ENCODE results near the gene GAPDHS.
A peak's percentile ranks its signal among the peaks of the same experiment; 100 is the strongest.

The GAPDHS gene

DNA sequence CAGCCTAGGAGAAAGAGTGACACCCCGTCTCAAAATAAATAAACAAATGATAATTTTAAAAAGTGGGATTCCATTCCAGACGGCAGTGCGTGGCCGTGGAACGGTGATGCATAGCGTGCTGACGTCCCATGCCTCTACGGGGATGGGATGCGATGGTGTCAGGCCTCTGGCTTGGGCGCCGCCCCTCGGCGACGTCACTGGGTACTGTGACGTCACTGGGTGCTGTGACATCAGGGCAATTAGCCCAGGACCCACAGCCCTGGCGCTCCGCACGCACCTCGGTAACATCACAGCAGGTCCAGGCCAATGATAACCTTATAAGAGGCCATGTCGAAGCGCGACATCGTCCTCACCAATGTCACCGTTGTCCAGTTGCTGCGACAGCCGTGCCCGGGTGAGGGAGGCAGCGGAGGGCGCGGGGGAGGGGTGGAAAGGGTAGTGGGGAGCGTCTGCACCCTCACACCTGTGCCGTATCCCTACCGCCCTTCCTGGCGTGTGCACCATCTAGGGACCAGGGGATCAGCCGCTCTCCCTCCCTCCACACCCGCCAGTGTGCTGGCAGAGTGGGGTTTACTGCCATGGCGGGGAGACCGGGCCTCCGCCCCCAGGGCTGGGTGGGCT is at the start of gene GAPDHS:
TSS of gene GAPDHS (plus strand) at position 256 of the 621 bp plus-strand sequence. CDS start at position 328, 72 bp downstream.
- no peak for DNase-seq

DNA sequence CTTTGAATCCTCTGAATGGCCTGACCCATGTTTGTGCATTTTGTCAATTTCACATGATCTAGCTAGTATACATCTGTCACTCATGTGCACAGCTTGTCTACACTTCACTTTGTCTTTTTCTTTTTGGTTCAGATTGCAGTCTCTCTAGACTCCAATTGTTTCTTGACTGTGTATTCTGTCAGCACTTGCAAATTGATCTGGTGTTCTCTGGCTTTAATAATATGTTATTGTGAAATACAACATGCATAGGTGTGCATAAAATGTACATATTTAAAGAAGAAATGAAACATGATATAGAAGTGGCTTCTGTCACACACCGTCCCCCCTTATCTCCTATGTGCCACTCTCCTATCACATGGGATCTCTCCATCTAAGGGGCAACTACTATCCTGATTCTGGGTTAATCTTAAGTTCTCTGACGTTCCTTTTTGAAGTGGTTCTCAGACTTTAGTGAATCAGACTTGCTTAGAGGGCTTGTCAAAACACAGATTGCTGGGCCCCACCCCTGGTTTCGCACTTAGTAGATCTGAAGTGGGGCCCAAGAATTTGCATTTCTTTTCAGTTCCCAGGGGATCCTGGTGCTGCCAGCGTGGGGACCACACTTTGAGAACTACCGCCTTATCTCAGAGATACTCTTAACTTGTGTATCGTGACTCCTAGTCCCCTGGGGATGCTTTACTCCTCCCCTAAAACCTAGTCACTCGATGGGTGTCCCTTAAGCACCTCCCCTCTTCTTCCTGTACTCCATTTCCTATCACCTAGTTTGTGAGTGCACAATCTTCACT is 48.8 kb upstream of the GAPDHS start:
- DNase-seq: peak in 1 of 2 donors; percentile 10

DNA sequence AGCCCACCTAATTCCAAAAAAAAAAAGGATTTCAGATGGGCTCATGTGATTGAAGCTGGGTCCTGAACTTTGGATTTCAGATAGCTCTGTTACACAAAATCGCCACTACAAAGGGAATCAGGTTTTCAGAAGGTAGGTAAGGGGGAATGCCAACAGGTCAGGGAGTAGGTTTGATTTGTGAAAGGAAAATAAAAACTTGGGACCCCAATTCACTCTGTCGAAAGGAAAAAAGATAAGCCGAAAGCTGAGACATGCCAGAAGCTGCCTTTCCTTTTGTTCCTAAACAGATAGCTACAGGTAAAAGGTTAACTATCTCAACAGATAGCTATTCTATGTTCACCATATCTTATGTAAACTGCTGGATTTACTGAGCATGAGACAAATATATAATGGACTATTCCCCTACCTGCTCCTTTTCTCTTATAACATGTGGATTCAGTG is 47.0 kb upstream of the GAPDHS start:
- DNase-seq: no peak

DNA sequence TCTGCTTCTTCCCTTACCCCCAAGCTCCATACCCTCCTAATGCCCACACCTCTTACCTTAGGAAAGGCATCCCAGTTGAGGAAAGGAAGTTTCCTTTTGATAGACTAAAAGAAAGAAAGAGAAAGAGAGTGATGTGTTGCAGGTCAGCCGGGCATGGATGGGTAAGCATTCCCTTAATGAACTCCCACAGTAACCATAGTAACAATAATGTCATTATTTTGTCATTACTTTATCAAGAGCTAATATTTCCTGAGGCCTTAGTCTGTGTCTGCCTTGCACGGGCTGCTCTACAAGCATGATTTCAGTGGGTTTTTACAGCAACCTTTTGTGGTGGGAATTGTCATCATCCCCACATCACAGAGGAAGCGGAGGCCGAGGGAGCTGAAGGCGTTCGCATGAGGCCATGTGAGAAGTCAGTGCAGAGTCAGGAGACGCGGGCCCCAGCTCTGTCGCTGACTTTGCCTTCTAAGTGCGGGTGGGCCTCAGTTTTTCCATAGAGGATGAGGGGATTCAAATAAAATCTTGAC is 45.5 kb upstream of the GAPDHS start:
- DNase-seq: no peak

DNA sequence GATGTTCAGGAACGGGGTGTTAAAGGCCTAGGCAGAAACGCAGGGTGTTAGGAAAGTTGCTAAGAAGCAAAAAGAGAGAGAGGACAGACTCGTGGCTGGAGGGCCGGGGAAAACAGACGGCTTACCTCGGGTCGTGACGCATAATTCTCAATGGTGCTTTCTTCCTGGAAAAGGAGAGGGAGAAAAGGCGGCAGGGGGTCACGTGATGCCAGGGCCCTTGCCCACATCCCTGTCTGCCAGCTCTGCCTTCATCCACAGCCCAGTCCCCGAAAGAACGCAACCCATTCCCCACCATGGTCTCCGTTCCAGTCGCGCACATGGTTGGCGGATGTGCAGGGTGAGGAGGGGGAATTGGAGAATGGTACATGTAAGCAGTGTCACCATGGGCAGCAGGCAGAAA is 44.6 kb upstream of the GAPDHS start:
- no peak for DNase-seq

DNA sequence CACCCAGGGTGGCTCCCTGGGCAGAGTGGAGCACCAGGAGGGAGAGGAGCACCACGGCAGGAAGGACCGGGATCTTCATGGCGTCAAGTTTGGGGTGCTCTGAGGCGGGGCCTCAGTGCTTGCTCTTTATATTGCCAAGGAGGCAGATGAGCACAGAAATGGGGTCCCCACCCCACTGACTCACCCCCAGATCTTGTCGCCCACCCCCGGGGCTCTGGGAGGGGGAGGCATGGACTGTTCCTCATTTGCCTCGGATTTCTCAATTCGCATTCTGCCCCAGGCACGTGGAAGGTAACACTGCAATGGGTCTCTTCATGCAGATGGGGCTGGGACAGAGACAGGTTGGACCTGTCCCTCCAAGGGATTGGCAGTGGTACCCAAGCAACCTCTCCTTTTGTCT is 42.9 kb upstream of the GAPDHS start, which contains the start of gene KRTDAP:
TSS of gene KRTDAP (minus strand) at position 101 of the 400 bp plus-strand sequence. CDS start at position 79, 22 bp downstream.
- DNase-seq: no peak

DNA sequence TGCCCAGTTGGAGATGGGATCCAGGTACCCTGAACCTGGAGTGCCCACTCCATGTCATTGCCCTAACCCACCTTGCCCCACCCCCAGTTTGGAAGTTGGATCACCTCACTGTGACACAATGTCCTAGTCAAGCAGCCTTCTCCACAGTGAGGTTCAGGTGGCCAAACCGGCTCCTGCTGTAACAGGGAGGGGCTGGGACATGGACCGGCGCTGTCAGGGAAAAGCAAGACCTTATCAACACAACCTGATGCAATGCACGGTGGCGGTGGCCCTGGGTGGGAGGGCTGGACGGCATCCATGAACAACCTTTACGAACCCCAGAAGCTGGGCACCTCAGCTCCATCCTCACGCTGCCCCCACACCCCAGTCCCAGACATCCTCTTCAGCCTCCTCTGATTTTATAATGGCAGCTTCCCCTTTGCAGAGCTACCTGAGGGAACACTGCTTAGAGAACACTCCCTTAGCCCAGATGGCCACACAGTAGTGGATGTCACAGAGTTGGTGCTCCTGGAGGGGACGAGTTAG is 41.4 kb upstream of the GAPDHS start:
- DNase-seq: no peak

DNA sequence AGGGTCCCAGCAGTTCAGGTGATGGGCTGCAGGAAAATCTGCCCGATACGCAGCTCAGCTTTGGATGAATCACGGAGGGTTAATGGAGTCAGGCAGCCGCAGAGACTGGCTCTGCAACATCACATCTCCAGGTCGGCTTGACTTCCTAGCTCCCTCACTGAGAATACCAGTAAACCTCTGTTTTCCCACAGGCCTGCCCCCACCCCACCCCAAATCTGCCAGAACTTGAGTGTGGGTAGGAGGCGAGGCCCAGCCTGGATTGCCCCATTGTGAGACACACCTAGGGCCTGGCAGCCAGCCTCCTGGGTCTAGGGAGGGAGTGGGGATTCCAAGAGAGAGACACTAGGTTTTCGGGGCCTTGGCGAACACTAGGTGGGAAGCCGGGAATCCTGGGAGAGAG is 39.3 kb upstream of the GAPDHS start:
- no peak for DNase-seq

DNA sequence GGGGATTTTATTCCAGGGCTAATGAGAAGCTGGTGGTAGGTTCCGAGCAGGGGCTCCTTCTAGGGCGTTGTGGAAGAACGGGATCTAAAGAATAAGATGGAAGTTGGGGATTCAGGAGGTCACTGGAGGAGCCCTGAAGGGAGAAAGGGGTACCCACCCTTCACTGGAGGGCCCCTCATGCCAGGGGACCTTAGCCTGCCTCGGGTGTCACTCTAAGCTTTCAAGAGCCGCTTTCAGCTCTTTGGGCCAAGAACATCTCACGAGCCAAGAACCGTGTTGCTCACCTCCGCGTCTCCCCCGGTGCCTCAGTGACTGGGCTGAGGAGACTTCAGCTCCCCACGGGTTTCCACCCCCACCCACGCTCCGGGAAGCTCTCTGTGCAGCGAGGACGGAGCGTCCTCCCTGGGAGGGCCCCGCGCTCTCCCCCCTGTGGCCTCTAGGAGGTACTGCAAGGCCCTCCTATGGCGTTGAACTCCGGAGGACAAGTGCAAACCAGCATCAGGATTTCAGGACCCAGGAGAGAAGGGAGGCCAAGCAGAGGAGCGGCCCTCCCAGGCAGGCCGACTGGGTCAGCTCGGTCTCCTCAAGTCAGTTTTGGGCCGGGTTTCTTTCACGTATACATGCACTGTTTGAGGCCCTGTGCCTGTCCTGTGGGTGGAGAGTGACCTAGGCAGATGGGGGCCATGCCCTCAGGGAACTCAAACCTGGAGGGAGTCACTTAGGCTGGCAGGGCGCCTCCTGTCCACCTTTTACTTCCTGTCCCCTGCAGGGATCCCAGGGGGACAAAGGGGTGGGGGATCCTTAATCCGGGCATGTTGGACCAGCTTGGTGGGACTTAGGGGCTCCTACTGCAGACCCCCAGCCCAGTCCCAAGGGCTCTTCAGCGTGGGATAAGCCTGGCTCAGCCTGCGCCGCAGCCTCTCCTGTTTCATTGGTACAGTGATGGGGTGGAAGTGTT is 37.9 kb upstream of the GAPDHS start:
- DNase-seq: peak; percentile 81 to 83

DNA sequence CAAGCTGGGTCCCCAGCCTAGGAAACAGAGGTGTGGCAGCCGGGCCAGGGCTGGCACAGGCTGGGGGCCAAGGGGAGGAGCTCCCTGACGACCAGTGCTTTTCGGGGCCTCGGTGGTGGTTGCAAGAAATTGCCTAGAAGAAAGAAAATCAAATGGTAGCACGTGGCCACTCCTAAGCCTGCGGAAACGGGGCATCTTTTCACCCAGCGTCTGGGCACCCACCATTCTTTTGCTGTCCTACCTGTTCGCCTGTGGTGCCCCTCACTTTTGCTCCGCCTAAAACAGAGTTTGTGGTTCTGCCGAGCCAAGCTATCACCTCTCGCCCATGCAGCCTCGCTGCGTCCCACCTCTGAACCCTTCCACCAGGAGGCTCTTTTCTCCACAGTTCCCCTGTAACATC is 35.9 kb upstream of the GAPDHS start:
- DNase-seq: no peak

DNA sequence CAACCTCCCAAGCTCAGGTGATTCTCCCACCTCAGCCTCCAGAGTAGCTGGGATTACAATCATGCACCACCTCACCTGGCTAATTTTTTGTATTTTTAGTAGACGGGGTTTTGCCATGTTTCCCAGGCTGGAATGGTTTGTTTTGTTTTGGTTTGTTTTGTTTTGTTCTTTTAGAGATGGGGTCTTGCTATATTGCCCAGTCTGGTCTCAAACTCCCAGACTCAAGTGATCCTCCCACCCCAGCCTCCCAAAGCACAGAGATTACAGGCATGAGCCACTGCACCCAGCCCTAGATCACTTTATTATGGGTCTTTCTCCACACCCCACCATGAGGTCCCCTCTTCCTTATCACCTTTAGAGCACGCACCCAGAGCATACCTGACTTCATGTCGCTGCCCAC is 35.0 kb upstream of the GAPDHS start:
- no peak for DNase-seq

DNA sequence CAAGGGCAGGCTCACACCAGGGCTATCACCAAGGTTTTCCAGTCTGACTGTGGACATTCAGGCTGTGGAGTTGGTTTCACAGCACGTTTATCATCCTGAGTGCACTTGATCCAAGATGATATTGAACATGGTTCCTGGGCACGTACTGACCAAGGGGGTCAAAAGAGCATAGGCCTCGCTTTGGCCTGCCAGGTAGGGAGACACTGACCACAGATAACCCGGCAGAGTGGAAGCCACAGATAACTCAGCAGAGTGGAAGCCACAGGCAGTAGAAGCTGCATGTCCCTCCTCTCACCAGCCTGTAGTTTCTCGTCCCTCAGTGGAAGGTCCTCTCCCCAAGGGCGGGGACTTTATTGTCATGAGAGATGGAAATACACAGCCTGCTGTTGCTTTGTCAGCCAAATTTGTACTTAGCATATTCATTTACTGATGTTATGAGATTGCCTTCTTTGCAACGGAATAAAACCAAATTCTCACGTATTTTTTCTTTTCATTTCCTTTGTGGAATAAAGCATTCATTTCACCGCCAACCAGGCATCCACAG is 34.2 kb upstream of the GAPDHS start:
- DNase-seq: no peak

DNA sequence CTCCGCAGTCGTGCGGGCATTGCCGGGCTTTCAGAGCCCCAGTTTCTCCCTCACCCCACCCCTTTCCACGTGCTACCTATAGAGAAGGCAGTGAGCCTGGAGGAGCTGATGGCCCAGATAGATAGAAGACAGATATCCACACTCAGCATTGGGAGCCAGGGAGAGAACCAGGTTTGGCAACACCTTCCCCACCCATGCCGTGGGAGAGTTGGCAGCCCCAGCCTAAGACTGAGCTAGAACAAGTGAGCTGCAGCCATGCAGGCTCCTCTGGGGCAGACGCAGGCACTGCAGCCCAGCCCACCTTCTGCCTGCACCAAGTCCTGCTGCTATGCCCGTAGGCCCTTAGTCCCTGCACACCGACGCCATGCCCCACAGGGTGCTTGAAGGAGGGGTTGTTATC is 32.6 kb upstream of the GAPDHS start:
- DNase-seq: no peak

DNA sequence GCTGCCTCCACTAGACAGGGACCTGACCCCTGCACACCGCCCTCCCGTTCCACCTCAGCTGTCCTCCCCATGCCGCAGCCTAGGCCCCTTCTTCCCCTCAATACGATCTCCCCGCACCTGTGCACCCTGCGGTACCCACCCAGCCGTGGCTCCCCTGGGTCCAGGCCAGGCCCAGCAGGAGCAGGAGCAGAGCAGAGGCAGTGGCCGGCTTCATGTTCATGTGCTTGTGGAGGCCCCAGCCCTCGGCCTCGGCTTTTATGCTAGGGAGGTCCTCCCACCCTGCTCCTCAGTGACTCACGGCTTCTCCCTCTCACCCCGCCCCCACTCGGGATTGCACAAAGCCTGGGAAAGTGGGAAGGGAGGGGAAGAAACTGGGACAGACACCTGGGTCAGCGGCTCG is 31.6 kb upstream of the GAPDHS start:
- DNase-seq: no peak

DNA sequence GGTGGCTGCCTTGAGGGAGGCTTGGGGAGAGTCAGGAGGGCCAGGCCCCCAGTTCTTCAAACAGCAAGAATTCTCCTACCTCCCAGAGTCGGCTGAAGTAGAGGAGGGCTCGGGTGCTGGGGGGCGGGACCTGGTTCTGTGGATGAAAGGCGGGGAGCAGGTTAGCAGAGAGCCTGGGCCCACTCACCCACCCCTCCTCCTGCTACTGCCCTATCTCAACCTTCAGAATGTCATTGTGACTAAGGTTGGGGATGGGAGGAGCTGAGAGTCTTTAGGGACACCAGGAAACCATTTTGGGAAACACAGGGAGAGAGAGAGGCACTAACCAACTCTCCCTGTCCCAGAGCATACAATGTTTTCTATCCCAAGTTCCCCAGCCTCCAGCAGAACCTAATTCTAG is 30.5 kb upstream of the GAPDHS start:
- no peak for DNase-seq

DNA sequence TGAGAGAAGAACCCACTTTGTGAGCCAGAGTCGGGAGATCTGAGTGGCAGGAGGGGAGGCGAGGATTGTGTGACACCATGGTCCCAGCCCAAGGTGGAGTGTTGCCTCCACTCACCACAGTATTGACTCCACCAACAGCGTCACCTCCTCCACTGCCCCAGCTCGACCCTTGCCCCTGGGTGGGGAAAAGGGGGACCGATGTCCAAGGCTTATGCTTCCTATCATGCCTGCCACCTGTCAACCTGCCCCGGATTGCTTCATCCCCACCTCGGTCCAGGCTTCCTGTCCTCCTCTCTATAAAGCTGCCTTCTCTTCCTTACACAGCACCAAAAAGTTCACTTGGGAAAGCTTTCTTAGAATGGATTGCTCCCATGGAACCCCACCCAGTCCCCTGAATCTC is 27.2 kb upstream of the GAPDHS start:
- no peak for DNase-seq

DNA sequence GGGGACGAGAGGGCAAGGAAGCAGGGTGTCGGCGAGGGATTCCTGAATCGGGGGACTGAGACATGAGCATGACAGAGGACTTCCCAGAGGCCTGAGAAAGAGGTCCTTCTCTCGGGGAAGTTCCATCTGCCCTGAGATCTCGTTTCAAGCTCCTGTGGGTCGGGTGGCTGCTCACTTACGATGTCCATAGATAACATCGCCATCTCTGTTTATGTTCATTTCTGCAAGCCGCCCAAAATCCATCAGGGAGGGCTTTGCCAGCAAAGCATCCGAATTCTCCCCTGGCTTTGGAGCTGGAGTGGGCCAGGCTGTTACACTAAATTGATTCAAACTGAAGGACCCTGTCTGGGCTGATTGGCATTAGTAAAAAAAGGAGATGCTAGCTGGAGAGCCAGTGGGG is 25.7 kb upstream of the GAPDHS start:
- DNase-seq: no peak

DNA sequence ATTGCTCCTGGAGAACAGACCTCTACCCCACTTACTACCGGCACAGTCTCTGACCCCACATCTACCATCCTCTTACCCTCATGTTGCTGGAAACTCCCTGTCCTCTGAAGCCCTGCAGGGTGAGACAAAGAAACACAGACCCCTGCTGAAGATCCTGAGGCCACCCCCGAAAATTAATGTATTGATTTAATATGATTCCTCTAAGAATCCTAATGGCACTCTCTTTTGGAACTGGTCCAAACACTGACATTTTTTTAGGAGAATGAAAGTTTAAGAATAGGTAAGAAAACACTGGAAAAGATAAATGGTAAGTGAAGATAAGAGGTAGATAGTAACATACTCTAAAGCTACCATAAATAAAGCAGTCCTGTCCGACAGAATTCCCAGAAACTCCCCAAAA is 25.1 kb upstream of the GAPDHS start:
- DNase-seq: no peak

DNA sequence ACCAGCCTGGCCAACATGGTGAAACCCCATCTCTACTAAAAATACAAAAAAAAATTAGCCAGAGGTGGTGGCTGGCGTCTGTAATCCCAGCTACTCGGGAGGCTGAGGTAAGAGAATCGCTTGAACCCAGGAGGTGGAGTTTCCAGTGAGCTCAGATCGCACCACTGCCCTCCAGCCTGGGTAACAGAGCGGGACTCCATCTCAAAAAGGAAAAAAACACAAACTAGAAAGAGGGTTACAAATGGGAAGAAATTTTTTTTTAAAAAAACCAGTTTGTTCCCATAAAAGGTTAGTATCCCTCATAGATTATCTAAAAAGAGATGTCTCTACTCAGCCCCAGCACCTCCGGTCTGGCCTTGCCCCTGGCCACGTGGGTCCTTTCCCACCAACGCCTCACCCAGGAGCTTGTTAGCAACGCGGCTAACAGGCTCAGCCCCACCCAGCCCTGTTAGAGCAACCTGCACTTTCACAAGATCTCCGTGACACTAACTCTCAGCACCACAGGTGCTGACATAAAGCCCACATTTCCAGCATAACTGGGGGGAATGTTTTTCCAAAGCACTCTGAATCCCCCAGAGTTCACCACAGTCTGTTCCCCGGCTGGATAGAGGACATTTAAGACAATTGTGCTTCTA is 24.1 kb upstream of the GAPDHS start:
- peak; percentile 30 to 42 for DNase-seq

DNA sequence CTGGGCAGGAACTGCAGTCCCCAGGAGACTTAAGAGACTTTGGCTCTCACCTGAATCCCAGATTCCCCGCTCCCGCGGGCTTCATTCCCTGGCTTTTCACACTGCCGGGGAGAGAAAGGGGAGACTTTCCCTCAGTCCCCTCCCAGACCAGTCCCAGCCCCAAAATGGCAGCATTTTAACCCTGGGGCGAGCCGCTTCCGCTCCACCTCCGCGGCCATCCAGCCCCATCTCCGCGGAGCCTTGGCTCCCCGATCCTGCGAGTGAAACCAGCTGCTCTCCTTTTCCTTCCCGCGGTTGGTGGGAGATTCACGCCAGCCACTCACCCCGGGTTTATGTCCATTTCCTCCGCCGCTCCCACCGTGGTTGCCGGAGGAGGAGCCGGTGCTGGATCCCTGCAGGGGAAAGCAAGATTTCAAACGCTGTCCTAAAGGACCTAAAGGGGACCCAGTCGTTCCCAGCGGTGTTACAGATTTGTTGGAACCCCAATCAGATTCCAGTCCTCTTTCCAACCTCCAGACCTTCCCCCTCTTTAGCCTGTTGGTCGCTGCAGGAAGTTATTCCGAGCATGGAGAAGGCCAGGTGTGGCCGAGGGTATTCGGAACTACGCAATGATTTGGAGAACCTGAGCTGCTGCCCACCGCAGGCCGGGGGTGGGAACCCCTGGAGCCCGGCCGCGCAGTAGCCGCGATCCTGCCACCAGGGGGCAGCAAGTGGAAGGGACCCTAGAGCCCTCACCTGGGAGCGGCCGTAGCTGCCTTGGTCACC is 23.2 kb upstream of the GAPDHS start:
- DNase-seq: peak; percentile 85

DNA sequence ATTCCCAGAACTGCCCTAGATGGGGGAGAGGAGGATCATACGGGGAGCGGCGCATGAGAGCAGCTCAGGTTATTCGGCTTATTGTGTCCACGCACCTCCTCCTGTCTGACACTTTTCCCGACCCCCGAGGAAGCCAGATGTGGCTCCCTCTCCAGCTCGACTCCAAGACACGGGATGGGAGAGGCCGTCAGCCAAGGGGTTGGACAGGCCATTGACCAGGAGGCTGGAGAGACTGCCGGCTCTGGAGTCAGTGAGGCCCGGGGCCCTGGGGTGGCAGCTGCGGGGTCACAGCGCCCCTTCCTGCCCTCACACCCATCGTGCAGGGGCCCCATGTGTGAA is 22.7 kb upstream of the GAPDHS start:
- no peak for DNase-seq

Measured in stimulated activated CD4-positive, alpha-beta T cell treated with anti-CD3 and anti-CD28 coated beads, Interleukin-2, amount 100 ng/mL, for 24 hours (primary cell).